Psoas muscle (tissue), 8 donors: ENCODE data around the gene KMT5B. TPM values are rescaled to one million over a fixed set of nuclear protein-coding genes. Genes with fewer than 3 reads are reported as not detected.
A peak's percentile ranks its signal among the peaks of the same experiment; 100 is the strongest.

Experiments used
- ATAC-seq, 4 donors: fragments of 200-7000 bp; cut with Tn5 transposase; one replicate each; pipeline ENCODE4 v1.9.1; 2020; ENCODE audit warnings: moderate library complexity in 3 of 4, mild to moderate bottlenecking in 2 of 4
- DNase-seq, 2 donors: peaks; one replicate each; pipeline ENCODE4 v3.0.0-alpha.2; 2020
- H3K27ac ChIP-seq: fragments of 200-600 bp; one replicate; pipeline ENCODE4 v1.8.0; 2022
- H3K27me3 ChIP-seq, 3 donors: fragments of 200-600 bp in 1 of 3; one replicate each; pipeline versions ENCODE4 v1.6.1 to v1.8.0; 2013 to 2022; ENCODE audit warnings: low read length in 2 of 3, mild to moderate bottlenecking in 2 of 3, moderate library complexity in 1 of 3; ENCODE audit not compliant: insufficient read depth in 3 of 3
- H3K36me3 ChIP-seq, 2 donors: fragments of 200-600 bp in 1 of 2; one replicate each; pipeline versions ENCODE4 v1.6.1 to v1.8.0; 2013 to 2022; ENCODE audit warnings: low read depth in 1 of 2, mild to moderate bottlenecking in 1 of 2, moderate library complexity in 1 of 2; ENCODE audit not compliant: insufficient read depth in 1 of 2
- H3K4me1 ChIP-seq: fragments of 200-600 bp; one replicate; pipeline ENCODE4 v1.8.0; 2022
- H3K4me3 ChIP-seq: fragments of 200-600 bp; one replicate; pipeline ENCODE4 v1.8.0; 2022; ENCODE audit warnings: mild to moderate bottlenecking
- H3K9me3 ChIP-seq: fragments of 200-600 bp; one replicate; pipeline ENCODE4 v1.8.0; 2022
- WGBS, 3 donors: extraction: QIAGEN DNeasy Blood & Tissue Kit; methylation state at CpG; one replicate each; pipeline versions ENCODE4 v1.1.6 to v1.1.7; 2013; 5-methylcytosine and 5-hydroxymethylcytosine counted together
- intact Hi-C, 2 donors: fragments of 100-400 bp; cut with DNase I; formaldehyde crosslinking; loops; one replicate each; pipeline versions ENCODE4 v1.11.0 to v1.14.2; 2022
- polyA plus RNA-seq, 3 donors: library from polyadenylated mRNA; stranded (reverse); fragments of 200-250 nt; gene quantifications; one replicate each; pipeline ENCODE4 v1.2.3, GENCODE V29; 2013
- total RNA-seq, 4 donors: library from RNA; stranded (reverse); fragmentation: NEBNext Ultra II Directional in 2 of 4; extraction: Animal tissue kit (Norgen Biotek cat#: 25700) in 2 of 4; gene quantifications; one replicate each; pipeline versions ENCODE4 v1.2.1 to v1.2.4, GENCODE V29; 2021 to 2023
- TF ChIP-seq, protein P1 (sequence below): fragments of 200-600 bp; IDR thresholded peaks from one replicate; pipeline ENCODE4 v1.8.0; 2022; ENCODE audit warnings: antibody characterized with exemption
- donor health status: healthy with polysubstance abuse.
- donor health status: DM: no; HTN: no; CAD: no; lungs with moderate emphysema.
- donor health status: Bipolar disorder and iron deficiency.
- donor health status: healthy.
- donor health status: DM: yes; HTN: yes; CAD: no.
- donor health status: DM: no; HTN: no; CAD: no.
- donor health status: DM: no; HTN: no; CAD: no.
- donor health status: DM: yes; HTN: yes; CAD: no.

The KMT5B gene
- total and polyA plus RNA-seq, 7 donors: 9.8 to 27.6 (median 18.1) TPM

DNA sequence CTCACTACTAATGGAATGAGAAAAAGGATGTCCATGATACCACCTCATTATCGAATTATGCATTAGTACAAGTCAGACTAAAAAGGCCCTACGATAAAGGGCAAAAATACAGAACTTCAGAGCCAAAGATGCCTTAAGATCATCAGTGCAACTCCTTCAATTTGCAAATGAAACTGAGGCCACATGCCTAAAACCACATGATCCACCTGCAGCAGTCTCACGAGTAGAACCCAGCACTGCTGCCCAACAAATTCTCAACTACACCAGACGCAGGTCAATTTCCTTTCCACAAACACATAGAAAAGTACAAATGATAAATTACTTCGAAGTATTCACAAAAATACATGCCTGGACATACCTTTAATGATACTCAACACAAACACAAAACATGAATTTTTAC lies 20.1 kb downstream of the KMT5B start:
- Histone ChIP-seq H3K4me3 (no peak overlapping the region), H3K36me3 (peaks cover 0 to 3% of the 10 kb centered on the region in 2 donors), H3K27me3 (no peaks in the 10 kb centered on the region), H3K9me3 (no peaks in the 10 kb centered on the region), H3K4me1 (peaks cover 58% of the 10 kb centered on the region), H3K27ac (no peak overlapping the region)
- TF ChIP-seq, protein P1, sequence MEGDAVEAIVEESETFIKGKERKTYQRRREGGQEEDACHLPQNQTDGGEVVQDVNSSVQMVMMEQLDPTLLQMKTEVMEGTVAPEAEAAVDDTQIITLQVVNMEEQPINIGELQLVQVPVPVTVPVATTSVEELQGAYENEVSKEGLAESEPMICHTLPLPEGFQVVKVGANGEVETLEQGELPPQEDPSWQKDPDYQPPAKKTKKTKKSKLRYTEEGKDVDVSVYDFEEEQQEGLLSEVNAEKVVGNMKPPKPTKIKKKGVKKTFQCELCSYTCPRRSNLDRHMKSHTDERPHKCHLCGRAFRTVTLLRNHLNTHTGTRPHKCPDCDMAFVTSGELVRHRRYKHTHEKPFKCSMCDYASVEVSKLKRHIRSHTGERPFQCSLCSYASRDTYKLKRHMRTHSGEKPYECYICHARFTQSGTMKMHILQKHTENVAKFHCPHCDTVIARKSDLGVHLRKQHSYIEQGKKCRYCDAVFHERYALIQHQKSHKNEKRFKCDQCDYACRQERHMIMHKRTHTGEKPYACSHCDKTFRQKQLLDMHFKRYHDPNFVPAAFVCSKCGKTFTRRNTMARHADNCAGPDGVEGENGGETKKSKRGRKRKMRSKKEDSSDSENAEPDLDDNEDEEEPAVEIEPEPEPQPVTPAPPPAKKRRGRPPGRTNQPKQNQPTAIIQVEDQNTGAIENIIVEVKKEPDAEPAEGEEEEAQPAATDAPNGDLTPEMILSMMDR: no peak
- intact Hi-C loops: no loop called here
- 73 to 83% (median 79%) methylated on average over 5 of the region's 5 CpGs for WGBS, 3 donors
- no peak for DNase-seq
- ATAC-seq: no peak

DNA sequence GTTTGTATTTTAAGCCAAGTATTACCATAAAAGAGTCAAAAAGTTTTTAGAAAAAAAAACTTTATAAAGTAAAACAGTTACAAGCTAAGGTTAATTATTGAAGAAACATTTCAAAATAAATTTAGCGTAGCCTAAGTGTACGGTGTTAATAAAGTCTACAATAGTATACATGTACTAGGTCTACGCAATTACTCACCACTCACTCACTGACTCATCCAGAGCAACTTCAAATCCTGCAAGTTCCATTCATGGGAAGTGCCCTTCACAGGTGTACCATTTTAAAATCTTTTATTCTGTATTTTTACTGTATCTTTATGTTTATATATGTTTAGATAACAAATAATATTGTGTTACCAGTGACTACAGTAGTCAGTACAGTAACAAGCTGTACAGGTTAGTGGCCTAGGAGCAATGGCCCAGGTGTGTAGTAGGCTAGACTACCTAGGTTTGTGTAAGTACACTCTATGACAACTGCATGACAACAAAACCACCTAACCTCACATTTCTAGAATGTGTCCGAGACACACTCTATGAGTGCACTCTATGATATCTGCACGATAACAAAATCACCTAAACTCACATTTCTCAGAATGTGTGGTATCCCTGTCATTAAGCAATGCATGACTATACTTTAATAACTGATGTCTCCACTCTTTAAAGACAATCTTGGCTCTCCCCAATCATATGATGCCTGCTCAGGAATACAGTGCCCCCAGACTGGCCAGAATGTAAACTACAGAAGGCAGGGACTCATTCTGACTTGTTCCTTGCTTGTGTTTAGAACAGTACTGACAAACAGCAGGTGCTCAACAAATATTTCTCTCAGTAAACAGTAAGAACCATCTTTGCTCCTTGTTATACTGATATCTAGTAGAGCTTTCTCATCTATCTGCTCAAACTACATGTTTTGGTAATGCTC lies 21.2 kb downstream of the KMT5B start:
- Histone ChIP-seq H3K27me3 (no peaks in the 10 kb centered on the region), H3K9me3 (no peaks in the 10 kb centered on the region), H3K27ac (no peak overlapping the region), H3K4me1 (peaks cover 52% of the 10 kb centered on the region), H3K36me3 (peaks cover 0 to 11% of the 10 kb centered on the region in 2 donors), H3K4me3 (no peak overlapping the region)
- TF ChIP-seq, protein P1: no peak
- DNase-seq: no peak
- 90 to 91% (median 90%) methylated on average over 5 of the region's 5 CpGs for WGBS, 3 donors
- intact Hi-C loops: no loop called here
- peak in 2 of 4 donors; percentile 54 to 61 for ATAC-seq

DNA sequence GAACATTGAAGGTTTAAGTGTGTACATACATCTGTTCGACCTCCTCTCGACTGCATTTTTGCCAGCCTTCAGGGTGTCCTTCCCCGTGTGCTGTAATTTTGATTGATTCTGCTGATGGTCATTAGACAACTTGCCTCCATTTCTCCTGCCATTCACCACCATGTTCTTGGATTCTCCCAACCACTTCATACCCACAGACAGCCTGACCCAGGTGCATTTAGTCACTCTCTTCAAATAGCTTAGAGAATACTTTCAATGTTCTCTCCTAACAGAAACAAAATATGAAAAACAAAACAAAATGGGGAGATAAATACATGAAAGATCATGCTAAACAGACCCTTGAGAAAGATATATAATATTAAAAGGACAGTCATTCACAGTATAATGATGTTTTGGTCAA lies 23.2 kb downstream of the KMT5B start:
- H3K4me1 ChIP-seq: peaks cover 39% of the 10 kb centered on the region
- H3K27me3 ChIP-seq: no peaks in the 10 kb centered on the region
- H3K27ac ChIP-seq: peak overlapping the region; percentile 31
- H3K9me3 ChIP-seq: no peaks in the 10 kb centered on the region
- no peak for DNase-seq
- intact Hi-C loops: no loop called here
- 76 to 89% (median 77%) methylated on average over 3 of the region's 3 CpGs for whole genome bisulfite sequencing, 3 donors
- peak; percentile 40 to 62 (median 55) for ATAC-seq
- TF ChIP-seq, protein P1: no peak
- H3K4me3 ChIP-seq: no peak overlapping the region
- H3K36me3 ChIP-seq: peaks cover 0 to 31% of the 10 kb centered on the region in 2 donors

DNA sequence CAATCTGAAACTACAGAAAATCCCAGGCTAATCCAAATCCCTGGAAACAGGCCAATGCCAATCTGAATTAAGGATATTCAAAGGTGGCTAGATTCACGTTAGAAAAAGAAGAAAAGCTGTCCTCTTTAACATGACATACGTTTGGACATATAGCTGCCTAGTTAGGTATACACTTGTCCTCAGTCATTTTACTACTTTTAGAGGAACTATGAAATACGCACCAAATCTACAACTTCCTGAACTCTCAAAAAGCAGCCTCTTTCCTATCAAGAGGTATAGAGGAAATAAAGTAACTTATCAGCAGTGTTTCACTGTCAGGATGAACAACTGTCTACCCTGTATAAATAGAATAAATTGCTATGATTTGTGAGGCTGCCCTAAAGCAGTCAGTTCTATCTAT lies 24.0 kb downstream of the KMT5B start:
- Histone ChIP-seq H3K36me3 (peaks cover 0 to 39% of the 10 kb centered on the region in 2 donors), H3K27me3 (no peaks in the 10 kb centered on the region), H3K9me3 (no peaks in the 10 kb centered on the region), H3K27ac (no peak overlapping the region), H3K4me3 (no peak overlapping the region), H3K4me1 (peaks cover 34% of the 10 kb centered on the region)
- ATAC-seq (no peak), DNase-seq (no peak)
- 82 to 88% (median 83%) methylated on average over 3 of the region's 3 CpGs for WGBS, 3 donors
- TF ChIP-seq, protein P1: no peak
- intact Hi-C loops: no loop called here
